Adrenal gland (tissue), 12 donors: ENCODE data around the gene IFNAR1. TPM values are rescaled to one million over a fixed set of nuclear protein-coding genes. Genes with fewer than 3 reads are reported as not detected.
A peak's percentile ranks its signal among the peaks of the same experiment; 100 is the strongest.

Source experiments
- DNase-seq, 7 donors: peaks; one replicate each; pipeline ENCODE4 v3.0.0-alpha.2; 2019 to 2020
- H3K27ac ChIP-seq, 5 donors: fragments of 200-600 bp; sonication (generic) in 4 of 5; 1 replicate in 3 of 5; 2 replicates in 2 of 5; pipeline versions ENCODE4 v1.5.1 to v1.8.0; 2016 to 2020; ENCODE audit warnings: mild to moderate bottlenecking in 1 of 5
- H3K27me3 ChIP-seq: fragments of 200-600 bp; 2 replicates; pipeline ENCODE4 v1.8.0; 2021
- H3K36me3 ChIP-seq, 2 donors: fragments of 200-600 bp; replicated peaks in 1 of 2; 1 replicate in 1 of 2; 2 replicates in 1 of 2; pipeline versions ENCODE4 v1.5.1 to v1.8.0; 2018 to 2022
- H3K4me1 ChIP-seq, 2 donors: fragments of 200-600 bp; replicated peaks in 1 of 2; 1 replicate in 1 of 2; 2 replicates in 1 of 2; pipeline versions ENCODE4 v1.5.1 to v1.8.0; 2018 to 2021
- H3K4me3 ChIP-seq, 4 donors: fragments of 200-600 bp; sonication (generic) in 3 of 4; one replicate each; pipeline ENCODE4 v1.5.1; 2016 to 2018
- H3K9me3 ChIP-seq, 3 donors: fragments of 200-600 bp; sonication (generic) in 1 of 3; replicated peaks in 1 of 3; 1 replicate in 2 of 3; 2 replicates in 1 of 3; pipeline versions ENCODE4 v1.5.1 to v1.8.0; 2016 to 2021
- CTCF ChIP-seq, 6 experiments: fragments of 450-650 bp in 4 of 6; fragments of 200-600 bp in 2 of 6; sonication (generic) in 1 of 6; IDR thresholded peaks; 1 replicate in 5 of 6; 2 replicates in 1 of 6; pipeline versions ENCODE4 v1.5.1 to v1.8.0; 2016 to 2021; ENCODE audit warnings: antibody characterized with exemption in 6 of 6, mild to moderate bottlenecking in 2 of 6, moderate library complexity in 1 of 6
- POLR2A ChIP-seq, 2 donors: fragments of 450-650 bp; IDR thresholded peaks; one replicate each; pipeline ENCODE4 v1.6.1; 2017; ENCODE audit warnings: antibody characterized with exemption in 2 of 2, mild to moderate bottlenecking in 2 of 2, moderate library complexity in 1 of 2
- WGBS, 4 donors: extraction: QIAGEN DNeasy Blood & Tissue Kit in 2 of 4; methylation state at CpG; one replicate each; pipeline versions ENCODE4 v1.1.5 to v1.1.7; 2013 to 2017; 5-methylcytosine and 5-hydroxymethylcytosine counted together
- intact Hi-C, 2 donors: fragments of 100-400 bp; cut with DNase I; formaldehyde crosslinking; loops; one replicate each; pipeline versions ENCODE4 v1.14.1 to v1.15.0; 2022 to 2023
- polyA plus RNA-seq, 3 donors: library from polyadenylated mRNA; stranded (reverse); fragments of 200-250 nt in 2 of 3; fragments of 350-450 nt in 1 of 3; fragmentation: Illumina TruSeq in 1 of 3; extraction: RNeasy Lipid Tissue Mini Kit (QIAGEN cat#74804) in 1 of 3; gene quantifications; one replicate each; pipeline ENCODE4 v1.2.3, GENCODE V29; 2013 to 2014
- total RNA-seq, 9 donors: library from RNA; depleted of rRNA in 4 of 9; stranded (reverse); fragments of >200 nt in 4 of 9; fragments of 120-200 nt in 1 of 9; fragmentation: NEBNext Ultra II Directional in 1 of 9; extraction: Animal tissue kit (Norgen Biotek cat#: 25700) in 1 of 9; gene quantifications; one replicate each; pipeline versions ENCODE4 v1.1.0 to v1.2.4, GENCODE V29; 2013 to 2023
- donor health status: healthy with polysubstance abuse.
- donor health status: Bipolar disorder and iron deficiency.
- donor health status: DM: yes; HTN: yes; CAD: no.
- donor health status: DM: no; HTN: no; CAD: no.
- donor health status: DM: no; HTN: no; CAD: no.
- donor health status: DM: yes; HTN: yes; CAD: no.

IFNAR1 gene
- total and polyA plus RNA-seq, 12 donors: 7.3 to 71.2 (median 32.8) TPM

- intact Hi-C loops: no loop called here
- H3K27ac ChIP-seq: peak overlapping the region in 3 of 5 donors; percentile 65 to 94 (median 81)
Measured at GRCh38 chr21:33401630-33401992, 76.8 kb downstream of the IFNAR1 start.

GRCh38 chr21:33402001-33402979 lies 77.5 kb downstream of the IFNAR1 start:
- Histone ChIP-seq H3K27ac (peak overlapping the region; percentile 64 to 99 (median 90)), H3K27me3 (no peaks in the 10 kb centered on the region), H3K4me1 (peaks cover 6 to 14% of the 10 kb centered on the region in 2 donors), H3K9me3 (no peaks in the 10 kb centered on the region), H3K36me3 (no peaks in the 10 kb centered on the region), H3K4me3 (peak overlapping the region in 2 of 4 donors; percentile 90 to 97)
- intact Hi-C loops: no loop called here
- DNase-seq: peak; percentile 52 to 82 (median 66)
- TF ChIP-seq POLR2A (IDR thresholded peaks at IDR 0.05) (peak; percentile 37 to 63), CTCF (IDR thresholded peaks at IDR 0.05) (no peak)
- 38 to 50% (median 49%) methylated on average over 43 to 45 of the region's 45 CpGs for WGBS, 4 donors

More at GRCh38 chr21:33401630-33401992, 76.8 kb downstream of the IFNAR1 start:
- peaks cover 6 to 14% of the 10 kb centered on the region in 2 donors for H3K4me1 ChIP-seq
- H3K27me3 ChIP-seq: no peaks in the 10 kb centered on the region
- WGBS, 4 donors: 70 to 77% (median 72%) methylated on average over 6 of the region's 6 CpGs
- no peak for DNase-seq
- H3K9me3 ChIP-seq: no peaks in the 10 kb centered on the region
- no peaks in the 10 kb centered on the region for H3K36me3 ChIP-seq
- TF ChIP-seq POLR2A (IDR thresholded peaks at IDR 0.05): no peak
- no peak for TF ChIP-seq CTCF (IDR thresholded peaks at IDR 0.05)
- no peak overlapping the region for H3K4me3 ChIP-seq

GRCh38 chr21:33403128-33403785 lies 78.5 kb downstream of the IFNAR1 start, which contains the start of gene IFNGR2:
TSS of gene IFNGR2 (plus strand) at chr21:33403413. CDS start at chr21:33403544, 131 bp downstream.
- Histone ChIP-seq H3K4me1 (peaks cover 6 to 14% of the 10 kb centered on the region in 2 donors), H3K36me3 (no peaks in the 10 kb centered on the region), H3K9me3 (no peaks in the 10 kb centered on the region), H3K27ac (peak within 1 kb of the TSS; percentile 76 to 99 (median 90)), H3K27me3 (no peaks in the 10 kb centered on the region), H3K4me3 (peak within 1 kb of the TSS; percentile 3 to 97 (median 76))
- no peak for TF ChIP-seq CTCF (IDR thresholded peaks at IDR 0.05)
- TF ChIP-seq POLR2A (IDR thresholded peaks at IDR 0.05): peak in 1 of 2 donors; percentile 46
- WGBS, 4 donors: 0 to 1% (median 0%) methylated on average over 13 to 84 of the region's 89 CpGs
- DNase-seq: peak in 2 of 7 donors; percentile 36 to 48
- intact Hi-C loops: no loop called here
